AG04450 (cell line): ENCODE results near the gene FAM169A. TPM values are rescaled to one million over a fixed set of nuclear protein-coding genes. Genes with fewer than 3 reads are reported as not detected.

Experiments used
- CTCF ChIA-PET: fragments of 300-600, 350-600 bp; formaldehyde crosslinking; extraction: SDS; loops from one replicate; lab custom pipeline; 2022; ENCODE audit warnings: antibody characterized with exemption, inconsistent platforms; lab: Charles Lee
- POLR2A ChIA-PET: fragments of 350-600 bp; formaldehyde crosslinking; extraction: SDS; loops from one replicate; lab custom pipeline; 2021; ENCODE audit warnings: antibody characterized with exemption, inconsistent platforms; lab: Yijun Ruan, JAX
- DNase-seq: peaks from one replicate; pipeline ENCODE4 v3.0.0-alpha.2; 2011; ENCODE audit warnings: low read depth, low spot score
- H3K27ac ChIP-seq: one replicate; pipeline ENCODE4 v1.5.1; 2012; ENCODE audit warnings: low read depth, low read length, control low read depth
- H3K27me3 ChIP-seq: one replicate; pipeline ENCODE4 v1.6.0; 2012; ENCODE audit warnings: low read length; ENCODE audit not compliant: control insufficient read depth, insufficient read depth
- H3K4me3 ChIP-seq: 2 replicates; pipeline ENCODE4 v1.5.1; 2011; ENCODE audit warnings: mild to moderate bottlenecking, low read depth, low read length, control low read depth
- H3K9me3 ChIP-seq: 2 replicates; pipeline ENCODE4 v1.5.1; 2012; ENCODE audit warnings: low read length; ENCODE audit not compliant: control insufficient read depth, insufficient read depth
- polyA plus RNA-seq: library from polyadenylated mRNA; depleted of rRNA; stranded (reverse); fragments of >200 nt; gene quantifications from 2 replicates; pipeline ENCODE4 v1.2.3, GENCODE V29; 2011; rRNA removed
- small RNA-seq: library from RNA; depleted of rRNA; stranded (forward); fragments of <200 nt; gene quantifications from one replicate; pipeline ENCODE3, GENCODE V24; 2012; ENCODE audit warnings: low read depth; ENCODE audit not compliant: insufficient read length
- TF ChIP-seq, protein P1 (sequence below): IDR thresholded peaks from 2 replicates; pipeline ENCODE4 v1.5.1; 2011; ENCODE audit warnings: low read depth, low read length, control low read depth, inconsistent platforms

The FAM169A gene
- polyA plus RNA-seq, 1 experiment: 0.05 TPM

DNA sequence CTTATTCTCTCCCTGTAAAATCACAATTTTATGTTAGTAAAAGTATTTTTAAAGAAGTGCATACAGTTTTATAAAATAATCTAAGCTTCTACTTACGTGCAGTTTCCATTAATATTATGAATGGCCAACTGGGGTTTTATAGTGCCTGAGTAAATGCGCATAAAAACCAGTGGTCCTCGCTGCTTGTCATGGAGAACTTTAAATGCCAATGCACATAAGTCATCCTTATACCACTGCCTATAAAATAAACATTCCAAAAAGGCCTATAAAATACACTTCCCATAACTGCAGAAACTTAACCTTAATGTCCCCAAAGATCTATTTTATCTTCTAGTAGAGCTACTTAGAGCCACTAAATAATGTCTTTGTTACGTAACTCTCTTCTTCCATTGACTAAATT is 127.8 kb downstream of the FAM169A start:
- H3K27me3 ChIP-seq: no peaks in the 10 kb centered on the region
- POLR2A ChIA-PET: no interaction called here
- CTCF ChIA-PET: interaction anchor here (1.6 kb wide), 1 partner anchor 23 kb away, joined by 4 read pairs; no protein-coding TSS in a partner anchor
- H3K9me3 ChIP-seq: no peaks in the 10 kb centered on the region
- no peak for DNase-seq
- no peak overlapping the region for H3K4me3 ChIP-seq
- TF ChIP-seq, protein P1, sequence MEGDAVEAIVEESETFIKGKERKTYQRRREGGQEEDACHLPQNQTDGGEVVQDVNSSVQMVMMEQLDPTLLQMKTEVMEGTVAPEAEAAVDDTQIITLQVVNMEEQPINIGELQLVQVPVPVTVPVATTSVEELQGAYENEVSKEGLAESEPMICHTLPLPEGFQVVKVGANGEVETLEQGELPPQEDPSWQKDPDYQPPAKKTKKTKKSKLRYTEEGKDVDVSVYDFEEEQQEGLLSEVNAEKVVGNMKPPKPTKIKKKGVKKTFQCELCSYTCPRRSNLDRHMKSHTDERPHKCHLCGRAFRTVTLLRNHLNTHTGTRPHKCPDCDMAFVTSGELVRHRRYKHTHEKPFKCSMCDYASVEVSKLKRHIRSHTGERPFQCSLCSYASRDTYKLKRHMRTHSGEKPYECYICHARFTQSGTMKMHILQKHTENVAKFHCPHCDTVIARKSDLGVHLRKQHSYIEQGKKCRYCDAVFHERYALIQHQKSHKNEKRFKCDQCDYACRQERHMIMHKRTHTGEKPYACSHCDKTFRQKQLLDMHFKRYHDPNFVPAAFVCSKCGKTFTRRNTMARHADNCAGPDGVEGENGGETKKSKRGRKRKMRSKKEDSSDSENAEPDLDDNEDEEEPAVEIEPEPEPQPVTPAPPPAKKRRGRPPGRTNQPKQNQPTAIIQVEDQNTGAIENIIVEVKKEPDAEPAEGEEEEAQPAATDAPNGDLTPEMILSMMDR: no peak
- H3K27ac ChIP-seq: no peak overlapping the region

DNA sequence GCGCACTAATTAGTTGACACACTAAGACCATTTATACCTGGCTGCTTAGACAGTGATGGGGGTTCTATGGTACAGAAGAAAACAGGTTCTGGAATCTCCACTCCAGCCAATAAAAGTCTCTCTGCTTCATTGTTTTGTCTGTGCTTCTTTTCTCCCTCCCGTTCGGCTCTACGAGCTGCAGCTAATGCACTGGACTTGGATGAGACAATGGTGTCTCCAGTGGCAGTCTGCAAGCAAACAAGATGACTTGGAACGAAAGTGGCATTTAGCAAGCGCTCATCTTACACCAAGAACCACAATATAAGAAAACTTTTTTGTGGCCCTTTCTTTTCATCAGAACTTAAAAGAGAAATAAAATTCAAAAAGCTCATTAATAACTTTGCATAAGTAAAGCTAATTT is 129.4 kb downstream of the FAM169A start:
- Histone ChIP-seq H3K27me3 (no peaks in the 10 kb centered on the region), H3K9me3 (no peaks in the 10 kb centered on the region), H3K27ac (no peak overlapping the region), H3K4me3 (no peak overlapping the region)
- POLR2A ChIA-PET: no interaction called here
- TF ChIP-seq, protein P1: no peak
- CTCF ChIA-PET: no interaction called here
- DNase-seq: no peak

Small RNA genes lying within 50 kb of the gene (small RNA-seq; reads per million reads assigned to genes)
- not detected for gene RF00561

Other genes starting within 250 kb of the FAM169A start
- 19.3 and 23.1 TPM in 2 replicates for gene ENC1, start 225.7 kb downstream of the FAM169A start, polyA plus RNA-seq
- gene HEXB, start 181.2 kb downstream of the FAM169A start, polyA plus RNA-seq: 193 and 246 TPM in 2 replicates
- 43.9 and 52.5 TPM in 2 replicates for gene GFM2, start 99.3 kb downstream of the FAM169A start, polyA plus RNA-seq
- 90.1 and 138 TPM in 2 replicates for gene NSA2, start 99.1 kb downstream of the FAM169A start, polyA plus RNA-seq
- 0.69 and 0.77 TPM in 2 replicates for gene GCNT4, start 186.2 kb upstream of the FAM169A start, polyA plus RNA-seq